ENCODE data around the gene ZNF181. TPM values are rescaled to one million over a fixed set of nuclear protein-coding genes. Genes with fewer than 3 reads are reported as not detected.

Gene ZNF181
- total and polyA plus RNA-seq, 2 donors (not counting 1 experiment from before 2014, with no cell fraction given): 6.6 to 22.0 TPM

DNA sequence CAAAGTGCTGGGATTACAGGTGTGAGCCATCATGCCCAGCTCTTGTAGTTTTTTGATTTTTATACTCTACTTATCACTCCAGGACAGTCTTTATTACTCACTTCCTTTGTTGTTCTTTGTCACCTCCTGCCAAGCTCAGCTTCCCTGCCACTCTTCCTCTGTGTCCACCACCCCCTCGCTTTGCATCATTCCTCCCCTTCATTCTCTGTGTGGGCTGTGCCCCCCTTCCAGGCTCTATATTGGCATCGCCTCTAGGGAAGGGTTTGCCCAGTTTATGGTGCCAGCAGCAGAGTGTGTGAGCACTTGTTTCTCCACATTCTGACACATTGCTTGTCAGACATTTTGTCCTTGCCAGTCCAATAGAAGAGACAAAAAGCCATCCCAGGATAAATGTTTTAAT lies 41.5 kb upstream of the ZNF181 start:
- Histone ChIP-seq H3K4me2 (ENCODE audit: extremely low read depth, insufficient read depth, low read length) (no peak overlapping the region), H3K36me3 (ENCODE audit: control insufficient read depth, insufficient read depth, low read length) (no peaks in the 10 kb centered on the region), H3K9me3 (ENCODE audit: control insufficient read depth, insufficient read depth, low read depth, low read length) (no peaks in the 10 kb centered on the region), H4K20me1 (ENCODE audit: control insufficient read depth, extremely low read depth, insufficient read depth, low read length) (no peaks in the 10 kb centered on the region), H3K27ac (ENCODE audit: insufficient read depth, low read length) (no peak overlapping the region), H3K27me3 (ENCODE audit: control insufficient read depth, insufficient read depth, low read length) (no peaks in the 10 kb centered on the region), H3K9ac (ENCODE audit: insufficient read depth, low read length) (no peak overlapping the region), H3K4me3 (replicated peaks in 1 of 4; ENCODE audit: control extremely low read depth in 1 of 4, insufficient read depth in 1 of 4, low read depth in 3 of 4, low read length in 4 of 4) (no peak overlapping the region), H3K4me1 (ENCODE audit: control insufficient read depth, extremely low read depth, insufficient read depth, low read length) (no peaks in the 10 kb centered on the region), H2AFZ (ENCODE audit: low read length) (no peak overlapping the region), H3K79me2 (ENCODE audit: control insufficient read depth, insufficient read depth, low read length) (no peaks in the 10 kb centered on the region)
- DNase-seq (ENCODE audit: low read depth in 2 of 2): no peak
- TF ChIP-seq CTCF (conservative IDR thresholded peaks at IDR 0.05 in 1 of 2, IDR thresholded peaks at IDR 0.05 in 1 of 2; ENCODE audit: low read depth in 1 of 2, low read length in 2 of 2): no peak
- no peak for TF ChIP-seq EZH2 (IDR thresholded peaks at IDR 0.05; ENCODE audit: low read length, missing control alignments)

- no peak for TF ChIP-seq EZH2 (IDR thresholded peaks at IDR 0.05; ENCODE audit: low read length, missing control alignments)
- TF ChIP-seq CTCF (conservative IDR thresholded peaks at IDR 0.05 in 1 of 2, IDR thresholded peaks at IDR 0.05 in 1 of 2; ENCODE audit: low read depth in 1 of 2, low read length in 2 of 2): no peak
- no peaks in the 10 kb centered on the region for H3K9me3 ChIP-seq (ENCODE audit: control insufficient read depth, insufficient read depth, low read depth, low read length)
These were observed 26.4 kb upstream of the ZNF181 start for GRCh38 chr19:34707661-34708060.

DNA sequence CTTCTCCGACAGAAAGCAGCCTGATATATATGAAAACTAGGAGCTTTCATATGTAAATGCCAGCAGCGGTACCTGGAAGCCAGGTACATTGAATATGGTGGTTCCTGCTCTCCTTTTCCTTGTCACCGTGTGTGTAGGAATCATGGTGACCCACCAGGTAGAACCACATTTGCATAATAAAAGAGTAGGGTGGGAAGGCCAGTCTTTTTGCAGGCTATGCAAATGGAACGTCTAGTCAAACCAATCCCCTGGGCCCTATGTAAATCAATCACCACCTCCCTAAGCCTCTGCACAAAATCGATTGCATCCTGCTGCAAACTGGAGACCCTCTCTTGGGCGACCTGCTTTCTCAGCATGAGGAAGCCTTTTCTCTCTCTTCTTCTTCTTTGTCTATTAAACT lies 22.2 kb upstream of the ZNF181 start:
- H3K9me3 ChIP-seq (ENCODE audit: control insufficient read depth, insufficient read depth, low read depth, low read length): no peaks in the 10 kb centered on the region
- no peak for DNase-seq (ENCODE audit: low read depth in 2 of 2)
- H4K20me1 ChIP-seq (ENCODE audit: control insufficient read depth, extremely low read depth, insufficient read depth, low read length): no peaks in the 10 kb centered on the region
- H3K79me2 ChIP-seq (ENCODE audit: control insufficient read depth, insufficient read depth, low read length): no peaks in the 10 kb centered on the region
- no peak overlapping the region for H2AFZ ChIP-seq (ENCODE audit: low read length)
- no peaks in the 10 kb centered on the region for H3K36me3 ChIP-seq (ENCODE audit: control insufficient read depth, insufficient read depth, low read length)
- no peak overlapping the region for H3K27ac ChIP-seq (ENCODE audit: insufficient read depth, low read length)
- H3K4me2 ChIP-seq (ENCODE audit: extremely low read depth, insufficient read depth, low read length): no peak overlapping the region
- H3K9ac ChIP-seq (ENCODE audit: insufficient read depth, low read length): no peak overlapping the region
- no peaks in the 10 kb centered on the region for H3K27me3 ChIP-seq (ENCODE audit: control insufficient read depth, insufficient read depth, low read length)
- H3K4me3 ChIP-seq (replicated peaks in 1 of 4; ENCODE audit: control extremely low read depth in 1 of 4, insufficient read depth in 1 of 4, low read depth in 3 of 4, low read length in 4 of 4): no peak overlapping the region
- H3K4me1 ChIP-seq (ENCODE audit: control insufficient read depth, extremely low read depth, insufficient read depth, low read length): no peaks in the 10 kb centered on the region
- TF ChIP-seq EZH2 (IDR thresholded peaks at IDR 0.05; ENCODE audit: low read length, missing control alignments) (no peak), CTCF (conservative IDR thresholded peaks at IDR 0.05 in 1 of 2, IDR thresholded peaks at IDR 0.05 in 1 of 2; ENCODE audit: low read depth in 1 of 2, low read length in 2 of 2) (no peak)

More at GRCh38 chr19:34707661-34708060, 26.4 kb upstream of the ZNF181 start:
- DNase-seq (ENCODE audit: low read depth in 2 of 2): no peak
- Histone ChIP-seq H3K36me3 (ENCODE audit: control insufficient read depth, insufficient read depth, low read length) (no peaks in the 10 kb centered on the region), H3K4me2 (ENCODE audit: extremely low read depth, insufficient read depth, low read length) (no peak overlapping the region), H3K4me3 (replicated peaks in 1 of 4; ENCODE audit: control extremely low read depth in 1 of 4, insufficient read depth in 1 of 4, low read depth in 3 of 4, low read length in 4 of 4) (no peak overlapping the region), H3K27me3 (ENCODE audit: control insufficient read depth, insufficient read depth, low read length) (no peaks in the 10 kb centered on the region), H2AFZ (ENCODE audit: low read length) (no peak overlapping the region), H3K27ac (ENCODE audit: insufficient read depth, low read length) (no peak overlapping the region), H3K4me1 (ENCODE audit: control insufficient read depth, extremely low read depth, insufficient read depth, low read length) (no peaks in the 10 kb centered on the region), H3K79me2 (ENCODE audit: control insufficient read depth, insufficient read depth, low read length) (no peaks in the 10 kb centered on the region), H4K20me1 (ENCODE audit: control insufficient read depth, extremely low read depth, insufficient read depth, low read length) (no peaks in the 10 kb centered on the region), H3K9ac (ENCODE audit: insufficient read depth, low read length) (no peak overlapping the region)

All from fibroblast of lung (primary cell).